ENCODE measurements around the gene EAPP. TPM values are rescaled to one million over a fixed set of nuclear protein-coding genes. Genes with fewer than 3 reads are reported as not detected.

Gene EAPP
- total and polyA plus RNA-seq, 2 experiments from 2014 or later, result 25.0 to 53.6 TPM

- 0 out of 2 replicates have a peak, but pooled peaks cover 4% of the 10 kb centered on the region for H3K9me2 ChIP-seq (ENCODE audit: insufficient read depth)
- no peak overlapping the region for H3K4me3 Mint-ChIP-seq
- peaks cover 3% of the 10 kb centered on the region; the same call in 2 of the 3 replicates for H3K36me3 Mint-ChIP-seq (ENCODE audit: low read depth)
- TF ChIP-seq CTCF (conservative IDR thresholded peaks at IDR 0.05; ENCODE audit: low read depth in 2 of 2) (no peak), ZNF114 (CRISPR knock-in tag; IDR thresholded peaks at IDR 0.05) (no peak), JUNB (IDR thresholded peaks at IDR 0.05; ENCODE audit: unreplicated experiment) (no peak), ZNF462 (CRISPR knock-in tag; IDR thresholded peaks at IDR 0.05) (no peak), STAT1 (IDR thresholded peaks at IDR 0.05; ENCODE audit: unreplicated experiment) (no peak), ETS1 (IDR thresholded peaks at IDR 0.05) (no peak), CREB1 (CRISPR knock-in tag; IDR thresholded peaks at IDR 0.05; ENCODE audit: low read depth) (no peak), NANOG (IDR thresholded peaks at IDR 0.05; ENCODE audit: borderline replicate concordance) (no peak), EZH2phosphoT487 (IDR thresholded peaks at IDR 0.05; ENCODE audit: unreplicated experiment) (no peak)
- no peaks in the 10 kb centered on the region for H3K36me3 ChIP-seq (ENCODE audit: insufficient read depth)
- H3K4me2 ChIP-seq, result no peak overlapping the region
- no peak for ATAC-seq
- H4K20me1 ChIP-seq (replicated peaks; ENCODE audit: insufficient read depth), result no peaks in the 10 kb centered on the region
- no peak overlapping the region for H2AFZ ChIP-seq
- DNase-seq (ENCODE audit: low spot score), result no peak
- H3K79me2 ChIP-seq (replicated peaks; ENCODE audit: insufficient read depth), result no peaks in the 10 kb centered on the region
- H3K4me3 ChIP-seq, result no peak overlapping the region
- H3K4me1 ChIP-seq (ENCODE audit: insufficient read depth), result peaks cover 4% of the 10 kb centered on the region; the same call in 1 of the 2 replicates
- H3F3A ChIP-seq (replicated peaks; ENCODE audit: low read depth), result no peaks in the 10 kb centered on the region
- H3K9me3 Mint-ChIP-seq, result peaks cover 11% of the 10 kb centered on the region
- H3K27ac Mint-ChIP-seq, result no peak overlapping the region
- peaks cover 5% of the 10 kb centered on the region for H3K27me3 Mint-ChIP-seq (ENCODE audit: insufficient read depth, low read depth, poor library complexity)
- no peaks in the 10 kb centered on the region for H3K27me3 ChIP-seq (ENCODE audit: insufficient read depth)
- peaks cover 10% of the 10 kb centered on the region for H3K4me1 Mint-ChIP-seq
- H3K27ac ChIP-seq (ENCODE audit: low read depth), result no peak overlapping the region
Observed at GRCh38 chr14:34474187-34474679, 65.3 kb downstream of the EAPP start.
